HEK293 (cell line): ENCODE measurements around the gene ZNF492.

Experiments used
- CTCF ChIA-PET: fragments of 350-600 bp; formaldehyde crosslinking; extraction: SDS; loops from one replicate; lab custom pipeline; 2021; ENCODE audit warnings: antibody characterized with exemption; lab: Yijun Ruan, JAX
- POLR2A ChIA-PET: fragments of 300-600 bp; formaldehyde crosslinking; extraction: SDS; loops from one replicate; lab custom pipeline; 2020; ENCODE audit warnings: antibody characterized with exemption, inconsistent platforms; lab: Yijun Ruan, JAX
- H3K27ac ChIP-seq: fragments of 200-500 bp; sonication (Bioruptor generic); 2 replicates; pipeline ENCODE4 v1.5.1; 2014; ENCODE audit warnings: low read depth, low read length, control low read depth, inconsistent platforms; ENCODE audit errors: extremely low read depth
- H3K36me3 ChIP-seq, 2 experiments: fragments of 200-500 bp in 1 of 2; sonication (Bioruptor generic) in 1 of 2; 1 replicate in 1 of 2; 2 replicates in 1 of 2; pipeline ENCODE4 v1.5.1; 2014 to 2017; ENCODE audit warnings: inconsistent platforms in 2 of 2, low read length in 2 of 2; ENCODE audit not compliant: control insufficient read depth in 2 of 2, insufficient read depth in 1 of 2
- H3K4me1 ChIP-seq: fragments of 200-500 bp; sonication (Bioruptor generic); 2 replicates; pipeline ENCODE4 v1.5.1; 2014; ENCODE audit warnings: mild to moderate bottlenecking, low read length, inconsistent platforms; ENCODE audit not compliant: control insufficient read depth, insufficient read depth
- H3K4me3 ChIP-seq: 2 replicates; pipeline ENCODE4 v1.5.1; 2011; ENCODE audit warnings: low read depth, mild to moderate bottlenecking, control low read depth, low read length, moderate library complexity
- H3K9me3 ChIP-seq: fragments of 200-500 bp; sonication (Bioruptor generic); 2 replicates; pipeline ENCODE4 v1.5.1; 2014; ENCODE audit warnings: low read depth, low read length, inconsistent platforms; ENCODE audit not compliant: control insufficient read depth, insufficient read depth
- HOXA7 ChIP-seq: sonication (generic); formaldehyde crosslinking; IDR thresholded peaks from 2 replicates; pipeline ENCODE4 v1.8.1; 2022; ENCODE audit warnings: missing genetic modification reagents, borderline replicate concordance
- MYNN ChIP-seq: fragments of 450-650 bp; formaldehyde crosslinking; IDR thresholded peaks from 2 replicates; pipeline ENCODE4 v1.5.1; 2016; ENCODE audit warnings: missing biosample characterization, missing genetic modification characterization, borderline replicate concordance
- PRDM1 ChIP-seq: fragments of 450-650 bp; formaldehyde crosslinking; IDR thresholded peaks from 2 replicates; pipeline ENCODE4; 2016; ENCODE audit warnings: missing biosample characterization, missing genetic modification characterization
- PRDM2 ChIP-seq: fragments of 450-650 bp; formaldehyde crosslinking; IDR thresholded peaks from 2 replicates; pipeline ENCODE4 v1.5.1; 2016; ENCODE audit warnings: missing biosample characterization, missing genetic modification characterization, borderline replicate concordance
- RBAK ChIP-seq: fragments of 450-650 bp; formaldehyde crosslinking; IDR thresholded peaks from 2 replicates; pipeline ENCODE4 v1.5.1; 2016; ENCODE audit warnings: missing biosample characterization, missing genetic modification characterization
- SALL2 ChIP-seq: fragments of 450-650 bp; formaldehyde crosslinking; IDR thresholded peaks from 2 replicates; pipeline ENCODE4 v1.5.0; 2017; ENCODE audit warnings: missing biosample characterization, mild to moderate bottlenecking, missing genetic modification characterization, borderline replicate concordance
- TSHZ1 ChIP-seq: fragments of 450-650 bp; formaldehyde crosslinking; IDR thresholded peaks from 2 replicates; pipeline ENCODE4 v1.5.1; 2016; ENCODE audit warnings: missing biosample characterization, missing genetic modification characterization, borderline replicate concordance
- ZNF155 ChIP-seq: fragments of 450-650 bp; formaldehyde crosslinking; IDR thresholded peaks from 2 replicates; pipeline ENCODE4 v1.5.1; 2016; ENCODE audit warnings: missing biosample characterization, missing genetic modification characterization
- ZNF2 ChIP-seq: fragments of 450-650 bp; formaldehyde crosslinking; IDR thresholded peaks from 2 replicates; pipeline ENCODE4 v1.5.1; 2016; ENCODE audit warnings: missing biosample characterization, missing genetic modification characterization
- ZNF214 ChIP-seq: fragments of 450-650 bp; formaldehyde crosslinking; IDR thresholded peaks from 2 replicates; pipeline ENCODE4 v1.5.1; 2017; ENCODE audit warnings: missing biosample characterization, mild to moderate bottlenecking, missing genetic modification characterization, borderline replicate concordance
- ZNF354C ChIP-seq: fragments of 450-650 bp; formaldehyde crosslinking; IDR thresholded peaks from 2 replicates; pipeline ENCODE4 v1.5.1; 2016; ENCODE audit warnings: missing biosample characterization, missing genetic modification characterization, low read depth, borderline replicate concordance
- ZNF473 ChIP-seq: fragments of 450-650 bp; formaldehyde crosslinking; IDR thresholded peaks from 2 replicates; pipeline ENCODE4 v1.5.1; 2017; ENCODE audit warnings: missing biosample characterization, missing genetic modification characterization
- ZNF48 ChIP-seq: fragments of 450-650 bp; formaldehyde crosslinking; IDR thresholded peaks from 2 replicates; pipeline ENCODE4 v1.5.1; 2016; ENCODE audit warnings: missing biosample characterization, missing genetic modification characterization
- ZNF529 ChIP-seq: fragments of 450-650 bp; formaldehyde crosslinking; IDR thresholded peaks from 2 replicates; pipeline ENCODE4 v1.5.1; 2017; ENCODE audit warnings: missing genetic modification characterization, missing biosample characterization; ENCODE audit not compliant: insufficient replicate concordance
- ZNF530 ChIP-seq: fragments of 450-650 bp; formaldehyde crosslinking; IDR thresholded peaks from 2 replicates; pipeline ENCODE4 v1.5.1; 2016; ENCODE audit warnings: low read depth, missing biosample characterization, missing genetic modification characterization
- ZNF561 ChIP-seq: fragments of 450-650 bp; IDR thresholded peaks from 2 replicates; pipeline ENCODE4 v1.5.1; 2018; ENCODE audit warnings: missing biosample characterization, missing genetic modification characterization, borderline replicate concordance
- ZNF621 ChIP-seq: fragments of 450-650 bp; formaldehyde crosslinking; IDR thresholded peaks from 2 replicates; pipeline ENCODE4 v1.5.1; 2017; ENCODE audit warnings: missing biosample characterization, missing genetic modification characterization
- ZNF677 ChIP-seq: fragments of 450-650 bp; IDR thresholded peaks from 2 replicates; pipeline ENCODE4 v1.5.0; 2018; ENCODE audit warnings: missing biosample characterization, mild to moderate bottlenecking, missing genetic modification characterization, moderate library complexity
- TF ChIP-seq, protein P1 (sequence below): fragments of 450-650 bp; formaldehyde crosslinking; IDR thresholded peaks from 2 replicates; pipeline ENCODE4 v1.5.1; 2016; ENCODE audit warnings: missing biosample characterization, missing genetic modification characterization

ZNF492 gene

GRCh38 chr19:22601906-22602630, 32.1 kb upstream of the ZNF492 start:
- TF ChIP-seq ZNF529 (tag by site-specific recombination), result no peak
- TF ChIP-seq SALL2 (tag by site-specific recombination), result no peak
- no peak for TF ChIP-seq TSHZ1 (tag by site-specific recombination)
- no peak for TF ChIP-seq ZNF155
- TF ChIP-seq ZNF621, result no peak
- TF ChIP-seq PRDM2 (tag by site-specific recombination), result no peak
- no peak for TF ChIP-seq ZNF530
- TF ChIP-seq ZNF2 (tag by site-specific recombination), result no peak
- TF ChIP-seq, protein P1, sequence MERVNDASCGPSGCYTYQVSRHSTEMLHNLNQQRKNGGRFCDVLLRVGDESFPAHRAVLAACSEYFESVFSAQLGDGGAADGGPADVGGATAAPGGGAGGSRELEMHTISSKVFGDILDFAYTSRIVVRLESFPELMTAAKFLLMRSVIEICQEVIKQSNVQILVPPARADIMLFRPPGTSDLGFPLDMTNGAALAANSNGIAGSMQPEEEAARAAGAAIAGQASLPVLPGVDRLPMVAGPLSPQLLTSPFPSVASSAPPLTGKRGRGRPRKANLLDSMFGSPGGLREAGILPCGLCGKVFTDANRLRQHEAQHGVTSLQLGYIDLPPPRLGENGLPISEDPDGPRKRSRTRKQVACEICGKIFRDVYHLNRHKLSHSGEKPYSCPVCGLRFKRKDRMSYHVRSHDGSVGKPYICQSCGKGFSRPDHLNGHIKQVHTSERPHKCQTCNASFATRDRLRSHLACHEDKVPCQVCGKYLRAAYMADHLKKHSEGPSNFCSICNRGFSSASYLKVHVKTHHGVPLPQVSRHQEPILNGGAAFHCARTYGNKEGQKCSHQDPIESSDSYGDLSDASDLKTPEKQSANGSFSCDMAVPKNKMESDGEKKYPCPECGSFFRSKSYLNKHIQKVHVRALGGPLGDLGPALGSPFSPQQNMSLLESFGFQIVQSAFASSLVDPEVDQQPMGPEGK, result no peak
- TF ChIP-seq ZNF677 (tag by site-specific recombination), result no peak
- no peak for TF ChIP-seq HOXA7 (CRISPR knock-in tag)
- no peak for TF ChIP-seq ZNF561 (tag by site-specific recombination)
- no peak for TF ChIP-seq PRDM1 (tag by site-specific recombination)
- no peak for TF ChIP-seq RBAK
- no peak for TF ChIP-seq MYNN (tag by site-specific recombination)
- no peak for TF ChIP-seq ZNF473 (tag by site-specific recombination)
- no peak for TF ChIP-seq ZNF214
- TF ChIP-seq ZNF48 (tag by site-specific recombination), result no peak
- TF ChIP-seq ZNF354C (tag by site-specific recombination), result no peak
- Histone ChIP-seq H3K4me1 (no peaks in the 10 kb centered on the region), H3K27ac (no peak overlapping the region), H3K36me3 (no peaks in the 10 kb centered on the region), H3K4me3 (no peak overlapping the region), H3K9me3 (no peaks in the 10 kb centered on the region)
- ChIA-PET CTCF (no interaction called here), POLR2A (no interaction called here)
